ENCODE results near the gene TENM4.

The TENM4 gene

DNA sequence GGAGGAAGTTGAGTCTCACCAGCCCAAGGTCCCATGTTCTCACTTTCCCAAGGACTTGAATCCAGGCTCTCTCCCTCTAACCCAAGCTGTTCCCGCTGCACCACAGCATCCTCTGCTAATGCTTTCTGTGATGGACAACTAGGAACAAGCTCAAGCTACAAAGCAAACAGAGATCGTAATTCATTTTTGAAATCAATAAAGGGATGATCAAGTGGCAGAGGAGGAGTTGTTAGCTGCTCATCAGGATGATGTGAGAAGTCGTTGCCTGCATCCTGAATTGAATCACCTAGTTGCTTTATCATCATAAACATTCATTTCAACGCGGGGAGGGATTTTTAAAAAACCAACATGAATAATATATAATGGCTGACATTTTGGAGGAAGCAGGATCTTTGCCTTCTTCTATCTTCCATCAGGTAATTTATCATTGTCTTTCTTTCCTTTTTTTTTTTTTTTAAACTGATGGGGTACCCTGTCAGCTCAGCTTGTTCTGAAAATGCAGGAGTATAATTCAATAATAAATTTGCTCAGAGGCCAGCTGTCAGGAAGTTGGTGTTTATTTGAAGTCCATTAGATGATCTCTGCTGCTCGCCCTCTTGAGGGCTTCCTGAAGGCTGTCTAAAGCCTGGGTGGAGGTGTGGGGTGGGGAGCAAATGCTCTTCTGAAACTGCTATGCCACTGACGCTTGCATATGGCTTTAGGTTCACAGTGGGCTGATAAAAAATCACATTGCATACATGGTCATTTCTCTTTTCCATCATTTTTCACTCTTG, 691.7 kb downstream of the TENM4 start:
- no peak for DNase-seq

DNA sequence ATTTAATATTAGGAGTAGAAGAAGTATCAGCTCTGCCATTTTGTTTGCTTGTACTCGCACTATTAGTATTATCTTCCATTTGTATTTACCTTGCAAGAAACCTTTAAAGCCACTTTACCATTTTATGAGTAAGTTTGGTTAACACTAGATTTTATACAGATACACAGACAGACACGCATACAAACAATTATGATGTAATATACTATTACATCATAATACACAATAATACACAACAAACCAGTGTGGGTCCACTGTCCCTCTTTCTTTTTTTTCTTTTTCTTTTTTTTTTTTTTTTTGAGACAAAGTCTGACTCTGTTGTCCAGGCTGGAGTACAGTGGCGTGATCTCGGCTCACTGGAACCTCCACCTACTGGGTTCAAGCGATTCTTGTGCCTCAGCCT, 695.9 kb downstream of the TENM4 start:
- DNase-seq: no peak

- no peak for DNase-seq
These were observed 696.6 kb downstream of the TENM4 start for GRCh38 chr11:78744202-78744601.

GRCh38 chr11:78742430-78742829, 698.4 kb downstream of the TENM4 start:
- no peak for DNase-seq

DNA sequence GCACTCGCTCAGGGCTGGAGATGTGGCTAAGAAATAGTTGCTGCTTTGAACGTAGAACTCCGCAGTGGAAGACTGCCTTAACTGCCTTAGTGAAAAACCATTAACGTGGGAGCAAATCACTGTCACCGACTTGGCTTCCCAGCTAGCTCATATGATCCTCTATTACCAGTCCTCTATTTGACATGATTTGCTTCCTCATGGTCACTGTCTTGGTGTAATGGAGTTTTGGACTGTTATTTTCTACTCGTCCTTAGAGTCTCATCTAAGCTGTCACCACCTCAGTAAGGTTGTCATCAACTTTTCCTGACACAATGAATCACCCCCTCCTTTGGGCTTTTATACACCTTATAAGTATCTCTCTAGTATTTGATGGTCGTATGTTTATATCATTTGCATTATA, 699.1 kb downstream of the TENM4 start:
- DNase-seq: no peak

DNA sequence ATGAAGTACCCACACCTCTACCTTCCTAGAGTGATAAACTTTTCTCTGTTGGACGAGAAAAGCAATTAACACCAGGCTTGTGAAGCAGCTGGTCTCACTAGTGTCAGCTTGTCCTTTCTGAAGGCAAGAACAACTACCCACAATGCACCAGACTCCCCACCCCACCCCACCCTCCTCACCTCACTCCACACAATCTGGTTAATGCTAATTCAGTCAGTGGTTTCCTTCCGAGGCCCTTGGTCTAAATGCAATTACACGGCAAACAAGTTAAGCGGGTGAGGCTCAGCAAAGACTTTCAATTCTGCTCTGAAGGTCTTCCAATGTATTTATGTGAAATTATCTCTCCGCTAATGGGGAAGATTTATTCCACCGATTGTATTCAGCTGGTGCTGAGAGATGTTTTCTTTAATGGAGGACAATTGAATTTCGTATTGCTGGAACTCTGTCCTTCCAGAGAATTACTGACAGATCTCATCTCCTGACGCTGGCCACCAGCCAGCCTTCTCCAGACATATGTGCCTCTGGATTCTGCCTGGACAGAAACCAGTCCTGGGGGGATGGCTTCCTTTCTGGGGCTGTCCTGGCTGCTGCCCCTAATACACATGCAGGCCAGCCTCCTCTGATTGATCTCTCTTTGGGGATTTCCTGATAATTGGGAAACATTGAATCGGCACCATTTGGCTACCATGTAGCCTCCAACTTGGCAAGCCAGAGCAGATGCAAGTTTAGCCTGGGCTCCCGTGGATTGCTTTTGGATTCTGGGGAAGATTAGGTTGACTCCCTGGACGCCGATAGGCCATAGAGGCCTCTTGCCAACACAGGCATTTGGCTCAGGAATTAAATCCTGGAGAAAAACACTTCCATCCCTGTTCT, 700.4 kb downstream of the TENM4 start:
- DNase-seq: no peak

DNA sequence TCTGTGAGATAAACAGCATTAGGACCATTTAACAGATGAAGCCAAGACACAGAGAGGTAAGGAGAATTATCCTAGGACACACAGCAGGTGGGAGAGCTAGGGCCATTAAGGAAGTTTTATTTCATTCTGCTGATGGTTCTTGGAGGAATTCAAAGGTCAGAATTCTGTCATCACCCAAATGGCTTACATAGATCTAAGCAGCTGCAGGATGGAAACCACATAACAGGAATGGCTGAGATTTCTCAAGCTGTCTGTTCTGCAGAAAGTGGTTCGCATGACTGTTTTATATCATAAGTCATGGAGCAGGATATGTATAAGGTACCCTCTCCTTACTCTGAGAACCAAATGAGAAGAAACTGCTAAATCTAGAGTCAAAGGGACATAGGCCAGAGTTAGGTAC, 702.9 kb downstream of the TENM4 start:
- DNase-seq: no peak

DNA sequence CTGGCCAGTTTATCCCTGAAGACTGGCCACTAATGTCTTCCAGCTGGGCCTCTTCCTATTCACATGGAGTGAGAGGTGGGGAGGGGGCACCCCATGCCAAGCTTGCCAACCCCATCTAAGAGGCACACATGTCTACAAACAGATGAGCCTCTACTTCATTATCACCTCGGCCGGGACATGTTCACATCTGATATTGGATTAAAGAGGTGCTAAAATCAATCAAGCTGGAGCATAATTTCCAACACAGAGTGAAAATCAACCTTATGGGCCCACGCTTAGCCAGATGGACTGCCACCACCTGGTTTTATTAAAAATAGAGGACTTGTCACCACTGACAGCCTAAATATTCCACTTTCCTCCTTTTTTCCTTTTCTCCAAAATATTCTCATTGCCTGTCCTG, 703.5 kb downstream of the TENM4 start:
- DNase-seq: no peak

DNA sequence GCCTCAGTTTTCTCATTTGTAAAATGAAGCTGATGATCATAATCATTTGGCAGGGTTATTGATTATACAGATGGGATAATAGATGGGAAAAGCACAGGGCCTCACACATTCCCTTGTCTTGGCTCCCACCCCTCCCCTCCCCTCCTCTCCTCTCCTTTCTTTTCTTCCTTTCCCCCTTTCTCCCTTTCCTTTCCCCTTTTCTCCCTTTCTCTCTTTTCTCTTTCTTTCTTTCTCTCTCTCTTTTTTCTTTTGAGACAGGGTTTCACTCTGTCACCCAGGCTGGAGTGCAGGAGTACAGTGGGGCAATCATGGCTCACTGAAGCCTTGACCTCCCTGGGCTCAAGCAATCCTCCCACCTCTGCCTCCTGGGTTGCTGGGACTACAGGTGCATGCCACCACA, 705.1 kb downstream of the TENM4 start:
- DNase-seq: no peak

GRCh38 chr11:78733031-78733430, 707.8 kb downstream of the TENM4 start:
- DNase-seq: no peak

DNA sequence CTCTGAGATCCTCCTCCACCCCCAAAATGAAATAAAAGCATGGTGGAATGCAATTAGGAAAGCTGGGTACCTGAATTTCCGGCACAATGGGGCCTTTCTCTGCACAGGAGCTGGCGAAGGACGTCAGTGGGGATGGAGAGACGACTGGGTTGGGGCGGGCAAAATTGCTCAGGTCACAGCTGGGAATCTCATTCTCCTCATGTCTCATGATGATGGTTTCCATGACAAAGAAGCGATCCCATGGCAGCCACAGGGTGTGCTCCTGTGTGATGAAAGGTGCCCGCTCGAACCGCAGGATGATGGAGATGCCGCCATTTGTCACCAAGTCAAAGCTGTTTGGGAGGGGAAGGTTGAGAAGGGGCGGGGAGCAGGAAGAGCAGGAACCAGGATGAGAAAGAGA, 708.6 kb downstream of the TENM4 start:
- no peak for DNase-seq

GRCh38 chr11:78731027-78731426, 709.8 kb downstream of the TENM4 start:
- DNase-seq: no peak

DNA sequence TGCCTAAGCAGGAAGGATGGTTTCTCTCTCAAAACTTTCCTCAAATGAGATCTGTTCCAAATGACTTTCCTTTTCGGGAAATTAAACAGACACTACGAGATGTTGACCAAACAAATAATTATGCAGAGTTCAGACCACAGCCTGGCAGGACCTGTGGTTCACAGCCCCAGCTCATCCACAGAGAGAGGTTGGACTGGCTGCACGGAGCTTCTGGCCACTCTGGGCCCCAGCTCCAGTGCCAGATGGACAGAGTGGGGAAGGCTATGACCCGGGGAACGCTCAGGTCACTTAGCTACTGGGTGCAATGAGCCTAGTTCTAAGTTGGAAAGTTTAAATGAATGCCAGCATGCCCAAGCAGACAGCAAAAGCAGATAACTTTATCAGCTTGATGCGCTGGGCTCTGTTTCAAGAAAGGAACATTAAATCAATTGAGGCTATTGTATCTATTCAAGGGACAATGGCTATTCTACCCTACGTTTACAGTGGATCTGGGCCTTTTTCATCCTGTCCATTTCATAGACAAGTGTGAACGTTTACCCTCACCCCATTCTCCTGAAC, 710.5 kb downstream of the TENM4 start:
- no peak for DNase-seq

GRCh38 chr11:78727816-78728215, 713.0 kb downstream of the TENM4 start:
- DNase-seq: no peak

- no peak for DNase-seq
These were observed 715.6 kb downstream of the TENM4 start for GRCh38 chr11:78725200-78725599.

- DNase-seq: no peak
These were observed 718.0 kb downstream of the TENM4 start for GRCh38 chr11:78722786-78723185.

DNA sequence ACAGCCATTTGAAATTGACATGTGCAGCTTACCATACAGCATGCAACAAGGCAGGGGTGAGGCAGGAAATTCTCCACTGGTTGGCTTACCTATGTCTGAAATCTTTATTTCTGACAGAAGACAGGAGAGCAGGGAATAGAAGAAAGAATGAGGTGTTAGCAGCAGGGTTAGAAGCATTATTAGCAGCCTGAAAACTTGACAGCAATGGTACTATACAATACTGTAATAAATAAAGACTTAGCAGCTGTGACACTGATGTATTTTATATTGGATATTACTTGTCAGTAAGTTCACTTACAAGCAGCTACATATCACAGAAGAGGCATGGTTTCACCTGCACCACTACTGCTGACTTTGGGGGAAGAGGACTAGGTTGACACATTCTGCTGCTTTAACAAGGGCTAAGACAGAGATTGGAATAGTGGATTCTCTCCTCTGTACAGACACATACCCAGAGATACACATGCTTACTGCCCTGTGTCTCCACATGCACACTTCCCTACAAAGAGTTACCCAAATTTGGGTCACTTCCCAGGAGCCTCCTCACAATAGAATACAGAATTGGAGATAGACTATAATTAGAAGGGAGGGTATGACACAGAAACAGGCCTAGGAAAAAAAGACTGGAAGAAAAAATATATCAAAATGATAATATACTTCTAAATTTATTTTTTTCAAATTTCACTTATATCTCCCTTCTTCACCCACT, 720.4 kb downstream of the TENM4 start:
- DNase-seq: no peak

DNA sequence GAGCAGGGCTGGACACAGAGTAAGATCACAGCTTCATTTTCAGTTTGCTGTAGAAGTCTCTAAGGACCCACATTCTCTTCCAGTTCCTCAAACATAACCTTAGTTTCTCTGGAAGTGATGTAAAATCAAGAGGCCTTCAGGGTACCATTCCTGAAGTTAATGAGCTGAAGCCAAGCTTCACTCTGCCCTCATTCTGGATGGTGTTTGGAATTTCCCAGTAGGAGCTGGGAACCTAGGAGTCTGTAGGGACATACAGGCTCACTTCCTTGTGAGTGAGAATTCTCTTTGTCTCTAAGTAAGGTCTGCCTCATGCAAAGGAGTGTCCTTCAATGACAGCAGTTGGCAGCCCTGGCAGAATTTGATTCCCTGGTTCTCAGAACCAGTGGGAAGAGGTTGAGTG, 723.8 kb downstream of the TENM4 start:
- DNase-seq: no peak

- no peak for DNase-seq
These were observed 725.1 kb downstream of the TENM4 start for GRCh38 chr11:78715639-78716311.

DNA sequence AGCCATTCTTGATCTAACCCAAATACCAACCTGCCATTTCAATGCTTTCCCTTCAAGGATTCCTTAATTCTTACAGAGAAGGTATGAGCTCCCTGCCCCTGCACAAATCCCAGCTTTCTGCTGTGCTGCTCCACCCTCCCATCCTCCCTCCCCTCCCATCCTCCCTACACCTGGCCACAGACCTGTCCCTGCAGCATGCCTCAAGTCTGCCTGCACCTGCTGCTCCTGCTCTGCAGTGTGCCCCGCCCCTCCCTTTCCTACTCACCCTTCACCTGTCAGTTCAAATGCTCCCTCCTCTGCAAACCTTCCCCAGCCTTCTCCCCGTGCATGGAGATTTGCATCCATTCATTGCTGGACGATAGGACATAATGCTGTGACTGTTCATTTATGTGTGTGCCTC, 726.3 kb downstream of the TENM4 start:
- no peak for DNase-seq

DNA sequence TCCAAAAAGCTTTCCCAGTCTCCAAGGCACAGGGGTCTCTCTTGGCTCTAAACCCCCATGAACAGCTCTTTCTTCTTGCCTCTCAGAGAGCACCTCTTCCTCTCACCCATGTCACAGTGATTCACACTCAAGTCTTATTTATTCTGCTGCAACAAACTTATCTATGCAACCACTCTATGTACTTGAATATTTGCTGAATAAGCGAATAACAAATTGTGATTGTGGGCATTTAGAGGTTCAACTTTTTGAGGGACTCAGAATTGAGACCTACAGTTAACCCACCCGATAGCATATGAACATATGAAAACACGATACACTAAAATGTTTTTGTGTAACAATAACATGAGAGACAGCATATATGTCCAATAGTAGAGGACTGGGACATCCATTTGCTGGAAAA, 729.1 kb downstream of the TENM4 start:
- DNase-seq: no peak

DNA sequence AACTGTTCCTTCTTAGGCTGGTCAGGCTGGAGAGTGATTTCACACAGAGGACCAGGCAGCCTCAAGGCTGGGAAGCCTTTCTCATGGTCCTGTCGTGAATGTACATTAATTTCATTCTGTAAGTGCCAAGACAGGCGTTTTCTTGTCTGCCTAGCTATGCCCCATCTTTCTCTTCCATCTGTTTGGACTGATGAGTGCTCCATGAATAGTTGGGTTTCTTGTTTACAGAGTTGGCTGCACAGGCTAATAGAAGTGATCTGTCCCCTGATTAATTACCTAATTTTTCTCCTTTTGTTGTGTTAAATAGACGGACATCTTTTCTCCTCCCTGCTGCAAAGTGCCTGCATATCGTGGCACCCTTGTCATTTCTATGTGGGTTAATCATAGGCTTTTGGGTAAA, 730.4 kb downstream of the TENM4 start:
- no peak for DNase-seq

DNA sequence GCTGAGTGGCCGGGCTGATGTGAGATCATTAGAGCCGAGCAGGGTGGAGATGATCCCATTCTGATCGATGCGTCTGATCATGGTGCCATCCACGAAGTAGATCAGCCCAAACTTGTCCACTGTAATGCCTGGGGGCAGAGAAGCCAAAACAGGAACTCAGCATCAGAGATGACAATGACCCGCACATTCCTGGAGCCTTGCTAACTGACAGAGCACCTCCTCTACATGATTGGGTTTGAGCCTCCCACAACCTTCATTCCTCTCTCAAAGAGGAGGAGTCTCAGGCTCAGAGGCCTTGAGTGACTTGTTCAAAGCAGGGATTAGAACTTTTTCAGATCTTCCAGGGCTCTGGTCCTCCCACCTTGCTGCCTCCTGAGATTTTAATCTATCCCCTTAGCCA, 732.4 kb downstream of the TENM4 start:
- DNase-seq: no peak
